SK-N-SH (cell line): ENCODE data around the gene RELN. TPM values are rescaled to one million over a fixed set of nuclear protein-coding genes. Genes with fewer than 3 reads are reported as not detected.

Experiments
- CTCF ChIA-PET: fragments of 300-600, 350-600 bp; formaldehyde crosslinking; extraction: SDS; loops from one replicate; lab custom pipeline; 2021; lab: Yijun Ruan, JAX
- POLR2A ChIA-PET: fragments of 350-600 bp; sonication (Branson Sonifier 250); formaldehyde crosslinking; extraction: SDS; loops from one replicate; lab custom pipeline; 2020; ENCODE audit warnings: antibody characterized with exemption, inconsistent platforms; lab: Yijun Ruan, JAX
- DNase-seq: peaks from one replicate; pipeline ENCODE4 v3.0.0; 2012
- H2AFZ ChIP-seq: fragments of 200-600 bp; sonication (generic); 2 replicates; pipeline ENCODE4 v1.8.1; 2016; ENCODE audit warnings: antibody characterized with exemption, mild to moderate bottlenecking, low read depth
- H3F3A ChIP-seq: fragments of 200-600 bp; sonication (generic); replicated peaks from 2 replicates; pipeline ENCODE3; 2016; ENCODE audit warnings: antibody characterized with exemption, mild to moderate bottlenecking; ENCODE audit not compliant: insufficient read depth
- H3K27ac ChIP-seq, 2 experiments: fragments of 200-500 bp in 1 of 2; fragments of 200-600 bp in 1 of 2; sonication (Bioruptor generic) in 1 of 2; sonication (generic), shearing (Covaris generic) in 1 of 2; 2 replicates each; pipeline versions ENCODE4 v1.5.1 to v1.6.1; 2014 to 2016; ENCODE audit warnings: low read depth in 2 of 2, inconsistent platforms in 1 of 2, low read length in 1 of 2, mild to moderate bottlenecking in 1 of 2, mixed read lengths in 1 of 2
- H3K27me3 ChIP-seq: fragments of 200-600 bp; sonication (generic), shearing (Covaris generic); 2 replicates; pipeline ENCODE4 v1.6.1; 2016; ENCODE audit warnings: mixed run types; ENCODE audit not compliant: insufficient read depth
- H3K36me3 ChIP-seq, 2 experiments: fragments of 200-500 bp in 1 of 2; fragments of 200-600 bp in 1 of 2; sonication (Bioruptor generic) in 1 of 2; sonication (generic) in 1 of 2; replicated peaks in 1 of 2; 2 replicates each; pipeline versions ENCODE3 to v1.5.1; 2014 to 2016; ENCODE audit warnings: low read length in 1 of 2, mild to moderate bottlenecking in 1 of 2; ENCODE audit not compliant: insufficient read depth in 2 of 2, control insufficient read depth in 1 of 2
- H3K4me1 ChIP-seq, 2 experiments: fragments of 200-500 bp in 1 of 2; fragments of 200-600 bp in 1 of 2; sonication (Bioruptor generic) in 1 of 2; sonication (generic), shearing (Covaris generic) in 1 of 2; 2 replicates each; pipeline versions ENCODE4 v1.5.1 to v1.6.1; 2014 to 2016; ENCODE audit warnings: low read depth in 1 of 2, low read length in 1 of 2, mixed run types in 1 of 2; ENCODE audit not compliant: insufficient read depth in 2 of 2, control insufficient read depth in 1 of 2
- H3K4me2 ChIP-seq: fragments of 200-600 bp; sonication (generic), shearing (Covaris generic); 2 replicates; pipeline ENCODE4 v1.6.1; 2017; ENCODE audit warnings: mixed run types
- H3K4me3 ChIP-seq, 2 experiments: fragments of 200-500 bp in 1 of 2; fragments of 200-600 bp in 1 of 2; sonication (Bioruptor generic) in 1 of 2; sonication (generic), shearing (Covaris generic) in 1 of 2; 2 replicates each; pipeline versions ENCODE4 v1.5.1 to v1.8.1; 2014 to 2016; ENCODE audit warnings: low read depth in 2 of 2, inconsistent platforms in 1 of 2, low read length in 1 of 2, mild to moderate bottlenecking in 1 of 2, mixed read lengths in 1 of 2, moderate library complexity in 1 of 2
- H3K79me2 ChIP-seq: fragments of 200-600 bp; sonication (generic); 2 replicates; pipeline ENCODE4 v1.8.1; 2017; ENCODE audit warnings: mild to moderate bottlenecking; ENCODE audit not compliant: insufficient read depth
- H3K9ac ChIP-seq: fragments of 200-600 bp; sonication (generic); 2 replicates; pipeline ENCODE4 v1.6.1; 2017; ENCODE audit warnings: mixed run types
- H3K9me2 ChIP-seq: fragments of 200-600 bp; sonication (generic); 2 replicates; pipeline ENCODE4 v1.6.1; 2017; ENCODE audit warnings: mixed run types
- H3K9me3 ChIP-seq: fragments of 200-600 bp; sonication (generic); 2 replicates; pipeline ENCODE4 v1.6.1; 2017; ENCODE audit warnings: mixed run types, mild to moderate bottlenecking, moderate library complexity
- H4K20me1 ChIP-seq: fragments of 200-600 bp; sonication (generic); 2 replicates; pipeline ENCODE4 v1.6.1; 2017; ENCODE audit warnings: mild to moderate bottlenecking, mixed run types; ENCODE audit not compliant: insufficient read depth
- CHD2 ChIP-seq: fragments of 150-350 bp; IDR thresholded peaks from 2 replicates; pipeline ENCODE4 v1.6.1; 2018; ENCODE audit warnings: low read length; ENCODE audit not compliant: partially characterized antibody
- EZH2phosphoT487 ChIP-seq: fragments of 200-600 bp; sonication (generic); IDR thresholded peaks from 2 replicates; pipeline ENCODE4 v1.6.1; 2017; ENCODE audit warnings: low read depth, mixed run types, mild to moderate bottlenecking, antibody characterized with exemption, moderate library complexity, borderline replicate concordance
- GABPA ChIP-seq: IDR thresholded peaks from 2 replicates; pipeline ENCODE4 v1.4.0; 2012; ENCODE audit warnings: low read depth, mild to moderate bottlenecking
- MEF2A ChIP-seq: IDR thresholded peaks from 2 replicates; pipeline ENCODE4 v1.4.0; 2012; ENCODE audit warnings: low read depth, borderline replicate concordance
- MXI1 ChIP-seq: IDR thresholded peaks from 2 replicates; pipeline ENCODE4 v1.6.1; 2012; ENCODE audit warnings: mild to moderate bottlenecking, low read depth, low read length, improper control_type of control experiment
- RAD21 ChIP-seq: IDR thresholded peaks from 2 replicates; pipeline ENCODE4 v1.6.1; 2012; ENCODE audit warnings: mild to moderate bottlenecking, low read length
- RCOR1 ChIP-seq: fragments of 150-350 bp; IDR thresholded peaks from 2 replicates; pipeline ENCODE4 v1.6.1; 2017; ENCODE audit warnings: antibody characterized with exemption, low read length
- RFX5 ChIP-seq: IDR thresholded peaks from 2 replicates; pipeline ENCODE4 v1.6.1; 2012; ENCODE audit warnings: mild to moderate bottlenecking, improper control_type of control experiment, low read length
- SIN3A ChIP-seq: IDR thresholded peaks from 2 replicates; pipeline ENCODE4 v1.6.1; 2012; ENCODE audit warnings: low read depth, mild to moderate bottlenecking, low read length, moderate library complexity, borderline replicate concordance
- SMC3 ChIP-seq: IDR thresholded peaks from 2 replicates; pipeline ENCODE4 v1.6.1; 2012; ENCODE audit warnings: low read depth, low read length, improper control_type of control experiment
- TCF12 ChIP-seq: IDR thresholded peaks from 2 replicates; pipeline ENCODE4 v1.4.0; 2012
- WGBS: methylation state at CpG from one replicate; pipeline ENCODE4 v1.1.6; 2017; ENCODE audit warnings: low lambda C conversion rate; 5-methylcytosine and 5-hydroxymethylcytosine counted together
- polyA plus RNA-seq, 3 experiments: library from polyadenylated mRNA; depleted of rRNA; stranded (reverse); fragments of >200 nt; gene quantifications; 2 replicates each; pipeline ENCODE4 v1.2.3, GENCODE V29; 2012
- TF ChIP-seq, protein P1 (sequence below): IDR thresholded peaks from 2 replicates; pipeline ENCODE4 v1.4.0; 2012; ENCODE audit warnings: low read depth
- TF ChIP-seq, protein P2 (sequence below): fragments of 150-350 bp; IDR thresholded peaks from 2 replicates; pipeline ENCODE4 v1.6.1; 2017; ENCODE audit warnings: antibody characterized with exemption, low read length, low read depth, borderline replicate concordance
- TF ChIP-seq, protein P3 (sequence below): IDR thresholded peaks from 2 replicates; pipeline ENCODE4 v1.4.0; 2012; ENCODE audit warnings: low read depth, borderline replicate concordance
- TF ChIP-seq, protein P4 (sequence below): IDR thresholded peaks from 2 replicates; pipeline ENCODE4; 2012
- TF ChIP-seq, protein P5 (sequence below): fragments of 150-350 bp; IDR thresholded peaks from 2 replicates; pipeline ENCODE4 v1.6.1; 2016; ENCODE audit warnings: mild to moderate bottlenecking, low read depth, low read length

Gene RELN
- polyA plus RNA-seq, 1 of the 3 experiments (the other 2 are of a cell fraction), result 0.02 TPM

DNA sequence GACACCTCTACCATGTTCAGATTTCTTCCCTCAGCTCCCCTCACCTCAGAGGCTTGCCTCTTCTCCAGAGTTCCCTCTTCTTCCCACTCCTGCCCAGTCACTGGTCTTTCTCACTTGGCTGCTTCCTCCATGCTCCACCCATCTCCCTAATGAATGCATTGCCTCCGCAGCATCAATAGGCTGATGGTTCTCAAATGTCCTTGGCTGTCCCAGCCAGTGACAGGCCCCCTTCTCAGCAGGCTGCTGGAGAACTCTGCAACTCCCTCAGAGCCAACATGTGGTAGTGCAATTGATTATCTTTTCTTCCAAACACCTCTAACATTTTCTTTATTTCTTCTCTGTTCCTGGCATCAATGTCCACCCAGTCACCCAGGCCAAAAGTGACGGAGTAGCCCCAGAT, 218.2 kb downstream of the RELN start:
- CTCF ChIA-PET, result no interaction called here
- no peaks in the 10 kb centered on the region for H3F3A ChIP-seq
- no peak overlapping the region for H2AFZ ChIP-seq
- POLR2A ChIA-PET, result no interaction called here
- H3K4me3 ChIP-seq, result no peak overlapping the region
- no peaks in the 10 kb centered on the region for H3K9me3 ChIP-seq
- no peaks in the 10 kb centered on the region for H3K27me3 ChIP-seq
- H3K79me2 ChIP-seq, result no peaks in the 10 kb centered on the region
- H4K20me1 ChIP-seq, result no peaks in the 10 kb centered on the region
- no peak overlapping the region for H3K9ac ChIP-seq
- peaks cover 0 to 4% of the 10 kb centered on the region in 2 experiments; a peak in 1 of 4 replicates for H3K4me1 ChIP-seq
- H3K4me2 ChIP-seq, result no peak overlapping the region
- H3K36me3 ChIP-seq, result no peaks in the 10 kb centered on the region
- TF ChIP-seq MEF2A (no peak), RFX5 (no peak), RAD21 (no peak), RCOR1 (no peak), EZH2phosphoT487 (no peak), GABPA (no peak), MXI1 (no peak), SIN3A (no peak), CHD2 (no peak), SMC3 (no peak), TCF12 (no peak)
- TF ChIP-seq, protein P1, sequence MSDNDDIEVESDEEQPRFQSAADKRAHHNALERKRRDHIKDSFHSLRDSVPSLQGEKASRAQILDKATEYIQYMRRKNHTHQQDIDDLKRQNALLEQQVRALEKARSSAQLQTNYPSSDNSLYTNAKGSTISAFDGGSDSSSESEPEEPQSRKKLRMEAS, result no peak
- TF ChIP-seq, protein P2, sequence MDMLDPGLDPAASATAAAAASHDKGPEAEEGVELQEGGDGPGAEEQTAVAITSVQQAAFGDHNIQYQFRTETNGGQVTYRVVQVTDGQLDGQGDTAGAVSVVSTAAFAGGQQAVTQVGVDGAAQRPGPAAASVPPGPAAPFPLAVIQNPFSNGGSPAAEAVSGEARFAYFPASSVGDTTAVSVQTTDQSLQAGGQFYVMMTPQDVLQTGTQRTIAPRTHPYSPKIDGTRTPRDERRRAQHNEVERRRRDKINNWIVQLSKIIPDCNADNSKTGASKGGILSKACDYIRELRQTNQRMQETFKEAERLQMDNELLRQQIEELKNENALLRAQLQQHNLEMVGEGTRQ, result no peak
- TF ChIP-seq, protein P3, sequence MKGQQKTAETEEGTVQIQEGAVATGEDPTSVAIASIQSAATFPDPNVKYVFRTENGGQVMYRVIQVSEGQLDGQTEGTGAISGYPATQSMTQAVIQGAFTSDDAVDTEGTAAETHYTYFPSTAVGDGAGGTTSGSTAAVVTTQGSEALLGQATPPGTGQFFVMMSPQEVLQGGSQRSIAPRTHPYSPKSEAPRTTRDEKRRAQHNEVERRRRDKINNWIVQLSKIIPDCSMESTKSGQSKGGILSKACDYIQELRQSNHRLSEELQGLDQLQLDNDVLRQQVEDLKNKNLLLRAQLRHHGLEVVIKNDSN, result no peak
- TF ChIP-seq, protein P4, sequence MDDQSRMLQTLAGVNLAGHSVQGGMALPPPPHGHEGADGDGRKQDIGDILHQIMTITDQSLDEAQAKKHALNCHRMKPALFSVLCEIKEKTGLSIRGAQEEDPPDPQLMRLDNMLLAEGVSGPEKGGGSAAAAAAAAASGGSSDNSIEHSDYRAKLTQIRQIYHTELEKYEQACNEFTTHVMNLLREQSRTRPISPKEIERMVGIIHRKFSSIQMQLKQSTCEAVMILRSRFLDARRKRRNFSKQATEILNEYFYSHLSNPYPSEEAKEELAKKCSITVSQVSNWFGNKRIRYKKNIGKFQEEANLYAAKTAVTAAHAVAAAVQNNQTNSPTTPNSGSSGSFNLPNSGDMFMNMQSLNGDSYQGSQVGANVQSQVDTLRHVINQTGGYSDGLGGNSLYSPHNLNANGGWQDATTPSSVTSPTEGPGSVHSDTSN, result no peak
- TF ChIP-seq, protein P5, sequence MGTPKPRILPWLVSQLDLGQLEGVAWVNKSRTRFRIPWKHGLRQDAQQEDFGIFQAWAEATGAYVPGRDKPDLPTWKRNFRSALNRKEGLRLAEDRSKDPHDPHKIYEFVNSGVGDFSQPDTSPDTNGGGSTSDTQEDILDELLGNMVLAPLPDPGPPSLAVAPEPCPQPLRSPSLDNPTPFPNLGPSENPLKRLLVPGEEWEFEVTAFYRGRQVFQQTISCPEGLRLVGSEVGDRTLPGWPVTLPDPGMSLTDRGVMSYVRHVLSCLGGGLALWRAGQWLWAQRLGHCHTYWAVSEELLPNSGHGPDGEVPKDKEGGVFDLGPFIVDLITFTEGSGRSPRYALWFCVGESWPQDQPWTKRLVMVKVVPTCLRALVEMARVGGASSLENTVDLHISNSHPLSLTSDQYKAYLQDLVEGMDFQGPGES, result no peak
- TF ChIP-seq, all 33 proteins: peak for 0
- Histone ChIP-seq H3K27ac (no peak overlapping the region), H3K9me2 (no peaks in the 10 kb centered on the region)
- no peak for DNase-seq
- 71% methylated on average over 2 of the region's 2 CpGs for WGBS
